GM19043 (cell line): Measurements from ENCODE around the gene CHML.
"Not testable (repeated sequence)": the region's sequence is repeated elsewhere in the genome, so short reads cannot be mapped to it uniquely, and the experiment has no call there.

ENCODE experiments used
- ATAC-seq: cut with Tn5 transposase; IDR thresholded peaks from one replicate; pipeline ENCODE4 v1.9.1; 2021; ENCODE audit warnings: low read depth; ENCODE audit not compliant: unreplicated experiment

CHML gene, protein sequence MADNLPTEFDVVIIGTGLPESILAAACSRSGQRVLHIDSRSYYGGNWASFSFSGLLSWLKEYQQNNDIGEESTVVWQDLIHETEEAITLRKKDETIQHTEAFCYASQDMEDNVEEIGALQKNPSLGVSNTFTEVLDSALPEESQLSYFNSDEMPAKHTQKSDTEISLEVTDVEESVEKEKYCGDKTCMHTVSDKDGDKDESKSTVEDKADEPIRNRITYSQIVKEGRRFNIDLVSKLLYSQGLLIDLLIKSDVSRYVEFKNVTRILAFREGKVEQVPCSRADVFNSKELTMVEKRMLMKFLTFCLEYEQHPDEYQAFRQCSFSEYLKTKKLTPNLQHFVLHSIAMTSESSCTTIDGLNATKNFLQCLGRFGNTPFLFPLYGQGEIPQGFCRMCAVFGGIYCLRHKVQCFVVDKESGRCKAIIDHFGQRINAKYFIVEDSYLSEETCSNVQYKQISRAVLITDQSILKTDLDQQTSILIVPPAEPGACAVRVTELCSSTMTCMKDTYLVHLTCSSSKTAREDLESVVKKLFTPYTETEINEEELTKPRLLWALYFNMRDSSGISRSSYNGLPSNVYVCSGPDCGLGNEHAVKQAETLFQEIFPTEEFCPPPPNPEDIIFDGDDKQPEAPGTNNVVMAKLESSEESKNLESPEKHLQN

GRCh38 chr1:241640149-241640866 is at the start of gene CHML, which contains the start of gene OPN3:
Gene CHML (minus strand): TSS chr1:241640369. CDS start chr1:241635766, 4,603 bp downstream.
Gene OPN3 (minus strand): TSS chr1:241640369. CDS start chr1:241640254, 115 bp downstream.
- peak; percentile 83 for ATAC-seq

- ATAC-seq, result no peak
Observed at GRCh38 chr1:241688940-241689368, 48.8 kb upstream of the CHML start.

DNA sequence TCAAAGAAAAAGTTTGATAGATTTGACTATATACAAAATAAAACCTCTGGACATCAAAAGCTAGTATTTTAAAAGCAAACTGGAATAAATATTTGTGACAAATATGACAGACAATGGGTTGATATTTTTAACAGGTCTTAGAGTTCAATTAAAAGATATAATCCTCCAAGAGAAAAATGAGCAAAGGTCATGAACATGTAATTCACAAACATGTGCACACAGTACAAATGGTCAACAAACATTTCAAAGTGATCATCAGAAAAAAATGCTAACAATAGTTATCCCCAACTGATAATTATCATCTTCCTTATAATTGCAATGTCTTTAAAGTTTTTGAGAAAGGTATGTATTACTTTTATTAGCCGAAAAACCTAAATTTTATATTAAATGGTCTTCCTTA is 43.9 kb upstream of the CHML start:
- ATAC-seq, result no peak

- ATAC-seq, result no peak
Observed at GRCh38 chr1:241682921-241683320, 42.8 kb upstream of the CHML start.

- not testable (repeated sequence) for ATAC-seq
Observed at GRCh38 chr1:241681861-241682448, 41.8 kb upstream of the CHML start.

- ATAC-seq, result no peak
Observed at GRCh38 chr1:241679961-241680360, 39.8 kb upstream of the CHML start.

- ATAC-seq, result no peak
Observed at GRCh38 chr1:241679404-241679803, 39.2 kb upstream of the CHML start.

DNA sequence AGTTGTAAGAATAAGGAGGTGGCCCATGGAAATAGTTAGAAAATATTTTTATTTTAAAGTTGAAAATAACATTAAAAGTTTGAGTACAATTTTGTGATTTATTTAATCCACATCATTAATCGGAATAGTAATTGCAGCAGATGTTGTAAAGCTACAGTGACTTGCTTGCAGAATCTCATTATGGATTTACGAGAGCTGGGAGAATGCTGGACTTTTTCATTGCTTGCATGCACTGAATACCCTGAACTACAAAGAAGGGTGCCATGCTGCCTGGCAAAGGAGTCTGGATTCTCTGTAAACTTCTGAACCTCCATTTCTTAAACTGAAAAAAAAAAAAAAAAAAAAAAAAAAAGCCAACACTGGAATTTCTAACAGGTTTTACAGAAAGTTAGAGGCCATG is 38.4 kb upstream of the CHML start:
- ATAC-seq, result no peak

GRCh38 chr1:241677201-241677600 is 37.0 kb upstream of the CHML start:
- ATAC-seq, result peak; percentile 93

DNA sequence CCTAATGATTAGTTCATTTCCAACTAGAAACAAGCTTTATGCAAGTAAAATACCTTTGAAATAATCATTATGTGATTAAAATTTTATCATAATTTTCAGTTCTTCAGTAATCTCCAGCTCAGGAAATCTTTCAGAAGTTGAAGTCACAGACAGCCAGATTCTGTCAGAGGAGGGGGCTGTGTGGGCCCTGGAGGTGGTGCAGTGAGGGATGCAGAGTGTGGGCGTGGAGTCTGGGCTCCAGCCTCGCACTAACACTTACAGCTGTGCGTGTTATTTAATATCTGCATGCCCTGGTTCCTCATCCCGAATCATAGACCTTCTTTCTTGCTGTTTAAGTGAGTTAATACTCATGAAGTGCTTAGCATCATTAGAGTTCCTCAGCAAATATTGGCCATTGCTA is 35.8 kb upstream of the CHML start:
- ATAC-seq, result no peak

DNA sequence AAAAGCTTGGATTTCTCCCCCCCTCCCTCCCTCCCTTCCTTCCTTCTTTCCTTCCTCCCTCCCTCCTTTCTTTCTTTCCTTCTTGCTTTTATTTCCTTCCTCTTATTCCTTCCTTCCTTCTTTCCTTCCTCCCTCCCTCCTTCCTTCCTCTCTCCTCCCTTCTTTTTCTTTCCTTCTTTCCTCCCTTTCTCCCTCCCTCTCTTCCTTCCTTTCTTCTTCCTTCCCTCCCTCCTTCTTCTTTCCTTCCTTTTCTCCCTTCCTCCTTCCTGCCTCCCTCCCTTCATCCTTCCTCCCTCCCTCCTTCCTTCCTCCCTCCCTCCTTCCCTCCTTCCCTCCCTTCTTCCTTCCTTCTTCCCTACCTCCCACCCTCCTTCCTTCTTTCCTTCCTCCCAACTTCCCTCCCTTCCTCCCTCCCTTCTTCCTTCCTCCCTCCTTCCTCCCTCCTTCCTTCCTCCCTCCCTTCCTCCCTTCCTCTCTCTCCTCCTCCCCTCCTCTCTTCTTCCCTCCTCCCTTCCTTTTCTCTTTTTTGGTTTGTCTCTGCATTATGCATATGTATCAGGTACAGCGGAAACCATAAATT is 34.7 kb upstream of the CHML start:
- ATAC-seq, result no peak

DNA sequence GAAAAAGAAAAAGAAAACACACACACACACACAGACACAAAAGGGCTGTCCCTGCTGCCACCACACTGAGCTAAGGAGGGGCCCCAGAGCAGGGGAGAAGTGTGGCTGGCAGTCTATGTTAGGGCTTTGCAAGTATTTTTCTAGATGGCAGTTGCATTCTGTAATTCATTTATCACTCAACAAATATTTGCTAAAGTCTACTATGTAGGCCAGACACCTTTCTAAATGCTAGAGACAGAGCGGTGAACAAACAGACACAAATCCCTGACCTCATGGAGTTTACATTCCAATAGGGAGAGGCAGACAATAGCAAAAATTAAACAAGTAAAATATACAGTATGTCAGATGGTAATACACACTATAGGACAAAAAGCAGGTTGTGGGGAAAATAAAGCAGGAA is 32.1 kb upstream of the CHML start:
- ATAC-seq, result no peak

DNA sequence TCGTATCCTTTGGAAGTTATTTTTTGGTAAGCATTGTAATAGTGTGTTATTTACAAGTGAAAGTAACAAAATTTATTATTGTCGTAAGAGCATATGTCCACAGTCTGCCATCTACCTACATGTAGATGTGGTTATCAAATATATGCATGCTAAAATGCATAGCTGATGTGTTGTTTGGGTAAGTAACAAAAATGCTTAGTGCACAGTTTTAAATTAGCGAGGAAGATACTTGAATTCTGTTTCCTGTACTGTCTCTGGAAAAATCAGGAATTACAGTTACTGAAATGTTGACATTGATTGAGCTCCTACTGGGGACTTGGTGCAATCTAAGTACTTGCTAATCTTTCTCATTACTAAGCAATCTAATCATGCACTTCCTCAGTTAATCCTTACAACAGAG is 26.2 kb upstream of the CHML start:
- no peak for ATAC-seq

DNA sequence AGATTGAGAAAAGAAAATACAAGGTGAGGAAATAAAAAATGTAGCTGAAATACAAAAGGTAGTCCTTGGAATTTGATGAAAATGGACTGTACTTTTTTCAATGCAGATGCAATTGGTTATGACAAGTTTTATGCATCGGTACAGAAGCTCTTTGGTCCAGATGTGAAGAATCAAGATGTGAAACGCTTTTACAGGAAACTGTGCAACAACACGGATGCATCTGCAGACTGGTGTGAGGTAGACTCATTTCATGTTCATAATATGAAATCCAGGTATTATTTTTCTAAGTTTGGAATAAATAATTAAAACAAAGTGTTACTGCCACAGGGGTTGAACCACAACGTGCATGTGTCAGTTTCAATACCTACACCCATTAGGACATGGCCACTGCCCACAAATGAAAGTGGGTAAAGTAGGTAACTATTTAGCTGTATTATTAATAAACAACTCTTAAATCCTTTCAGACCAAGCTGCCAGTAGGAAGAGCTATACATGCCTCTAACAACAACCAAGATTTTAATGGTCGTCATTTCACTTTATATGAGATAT is 20.3 kb upstream of the CHML start:
- ATAC-seq, result no peak

- not testable (repeated sequence) for ATAC-seq
Observed at GRCh38 chr1:241659016-241659415, 18.8 kb upstream of the CHML start.

GRCh38 chr1:241658081-241658793 is 18.1 kb upstream of the CHML start:
- ATAC-seq, result no peak

DNA sequence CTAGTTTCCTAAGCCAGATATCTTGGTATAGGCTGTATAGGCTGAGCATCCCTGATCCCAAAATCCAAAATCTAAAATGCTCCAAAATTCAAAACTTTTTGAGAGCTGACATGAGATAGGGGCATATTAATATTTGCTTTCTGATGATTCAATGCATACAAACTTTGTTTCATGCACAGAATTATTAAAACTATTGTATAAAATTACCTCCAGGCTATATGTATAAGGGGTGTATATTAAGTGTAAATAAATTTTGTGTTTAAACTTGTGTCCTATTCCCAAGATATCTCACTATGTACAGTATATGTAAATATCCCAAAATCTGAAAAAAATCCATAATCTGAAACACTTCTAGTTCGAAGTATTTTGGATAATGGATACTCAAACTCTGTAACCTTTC is 14.5 kb upstream of the CHML start:
- ATAC-seq, result no peak

- ATAC-seq, result no peak
Observed at GRCh38 chr1:241654019-241654418, 13.8 kb upstream of the CHML start.

- ATAC-seq, result no peak
Observed at GRCh38 chr1:241652012-241652411, 11.8 kb upstream of the CHML start, which contains the start of gene WDR64. Gene WDR64 (plus strand): TSS chr1:241652281. CDS start chr1:241652485, 204 bp downstream.
